ENCODE results near the gene GREB1L.

Gene GREB1L

GRCh38 chr18:21215490-21215889 lies 26.5 kb upstream of the GREB1L start:
- Histone ChIP-seq H3K27me3 (ENCODE audit: control insufficient read depth in 1 of 2, insufficient read depth in 2 of 2, low read length in 2 of 2) (no peaks in the 10 kb centered on the region), H3K27ac (ENCODE audit: low read length) (no peak overlapping the region)

GRCh38 chr18:21218862-21219261 lies 23.2 kb upstream of the GREB1L start:
- H3K27me3 ChIP-seq (ENCODE audit: control insufficient read depth in 1 of 2, insufficient read depth in 2 of 2, low read length in 2 of 2): no peaks in the 10 kb centered on the region
- H3K9me3 ChIP-seq (ENCODE audit: control insufficient read depth in 2 of 2, low read length in 2 of 2): no peaks in the 10 kb centered on the region
- H3K36me3 ChIP-seq (ENCODE audit: control insufficient read depth in 2 of 2, insufficient read depth in 2 of 2, low read length in 2 of 2): no peaks in the 10 kb centered on the region
- no peaks in the 10 kb centered on the region for H3K4me1 ChIP-seq (ENCODE audit: control insufficient read depth, insufficient read depth, low read length)
- H3K4me3 ChIP-seq (ENCODE audit: low read length in 2 of 2): no peak overlapping the region
- H3K27ac ChIP-seq (ENCODE audit: low read length): no peak overlapping the region
- H3K9ac ChIP-seq (ENCODE audit: low read length in 2 of 2): no peak overlapping the region

More at GRCh38 chr18:21215490-21215889, 26.5 kb upstream of the GREB1L start:
- H3K4me1 ChIP-seq (ENCODE audit: control insufficient read depth, insufficient read depth, low read length): no peaks in the 10 kb centered on the region
- H3K9me3 ChIP-seq (ENCODE audit: control insufficient read depth in 2 of 2, low read length in 2 of 2): no peaks in the 10 kb centered on the region
- H3K9ac ChIP-seq (ENCODE audit: low read length in 2 of 2): no peak overlapping the region
- no peaks in the 10 kb centered on the region for H3K36me3 ChIP-seq (ENCODE audit: control insufficient read depth in 2 of 2, insufficient read depth in 2 of 2, low read length in 2 of 2)
- H3K4me3 ChIP-seq (ENCODE audit: low read length in 2 of 2): no peak overlapping the region

GRCh38 chr18:21230436-21230835 lies 11.6 kb upstream of the GREB1L start:
- no peak overlapping the region for H3K4me3 ChIP-seq (ENCODE audit: low read length in 2 of 2)
- no peaks in the 10 kb centered on the region for H3K27me3 ChIP-seq (ENCODE audit: control insufficient read depth in 1 of 2, insufficient read depth in 2 of 2, low read length in 2 of 2)
- H3K4me1 ChIP-seq (ENCODE audit: control insufficient read depth, insufficient read depth, low read length): no peaks in the 10 kb centered on the region
- H3K9me3 ChIP-seq (ENCODE audit: control insufficient read depth in 2 of 2, low read length in 2 of 2): no peaks in the 10 kb centered on the region
- H3K36me3 ChIP-seq (ENCODE audit: control insufficient read depth in 2 of 2, insufficient read depth in 2 of 2, low read length in 2 of 2): no peaks in the 10 kb centered on the region
- H3K9ac ChIP-seq (ENCODE audit: low read length in 2 of 2): no peak overlapping the region
- H3K27ac ChIP-seq (ENCODE audit: low read length): no peak overlapping the region

GRCh38 chr18:21241301-21242048 lies 557 bp upstream of the GREB1L start:
- H3K27me3 ChIP-seq (ENCODE audit: control insufficient read depth in 1 of 2, insufficient read depth in 2 of 2, low read length in 2 of 2): peaks cover 5 to 7% of the 10 kb centered on the region in 2 donors
- H3K4me1 ChIP-seq (ENCODE audit: control insufficient read depth, insufficient read depth, low read length): peaks cover 15% of the 10 kb centered on the region
- H3K9ac ChIP-seq (ENCODE audit: low read length in 2 of 2): no peak overlapping the region
- H3K36me3 ChIP-seq (ENCODE audit: control insufficient read depth in 2 of 2, insufficient read depth in 2 of 2, low read length in 2 of 2): no peaks in the 10 kb centered on the region
- H3K9me3 ChIP-seq (ENCODE audit: control insufficient read depth in 2 of 2, low read length in 2 of 2): no peaks in the 10 kb centered on the region
- H3K4me3 ChIP-seq (ENCODE audit: low read length in 2 of 2): peak overlapping the region; percentile 25 to 64
- no peak overlapping the region for H3K27ac ChIP-seq (ENCODE audit: low read length)

GRCh38 chr18:21242780-21243401 lies 859 bp downstream of the GREB1L start:
- H3K4me3 ChIP-seq (ENCODE audit: low read length in 2 of 2): peak overlapping the region; percentile 54 to 78
- peaks cover 5 to 10% of the 10 kb centered on the region in 2 donors for H3K27me3 ChIP-seq (ENCODE audit: control insufficient read depth in 1 of 2, insufficient read depth in 2 of 2, low read length in 2 of 2)
- no peaks in the 10 kb centered on the region for H3K36me3 ChIP-seq (ENCODE audit: control insufficient read depth in 2 of 2, insufficient read depth in 2 of 2, low read length in 2 of 2)
- peak overlapping the region; percentile 21 to 51 for H3K9ac ChIP-seq (ENCODE audit: low read length in 2 of 2)
- H3K27ac ChIP-seq (ENCODE audit: low read length): no peak overlapping the region
- peaks cover 15% of the 10 kb centered on the region for H3K4me1 ChIP-seq (ENCODE audit: control insufficient read depth, insufficient read depth, low read length)
- H3K9me3 ChIP-seq (ENCODE audit: control insufficient read depth in 2 of 2, low read length in 2 of 2): no peaks in the 10 kb centered on the region

GRCh38 chr18:21254576-21254975 lies 12.5 kb downstream of the GREB1L start:
- no peaks in the 10 kb centered on the region for H3K9me3 ChIP-seq (ENCODE audit: control insufficient read depth in 2 of 2, low read length in 2 of 2)
- no peaks in the 10 kb centered on the region for H3K4me1 ChIP-seq (ENCODE audit: control insufficient read depth, insufficient read depth, low read length)
- no peaks in the 10 kb centered on the region for H3K27me3 ChIP-seq (ENCODE audit: control insufficient read depth in 1 of 2, insufficient read depth in 2 of 2, low read length in 2 of 2)
- H3K36me3 ChIP-seq (ENCODE audit: control insufficient read depth in 2 of 2, insufficient read depth in 2 of 2, low read length in 2 of 2): no peaks in the 10 kb centered on the region
- no peak overlapping the region for H3K9ac ChIP-seq (ENCODE audit: low read length in 2 of 2)
- H3K4me3 ChIP-seq (ENCODE audit: low read length in 2 of 2): no peak overlapping the region
- H3K27ac ChIP-seq (ENCODE audit: low read length): no peak overlapping the region

GRCh38 chr18:21255211-21255610 lies 13.2 kb downstream of the GREB1L start:
- no peaks in the 10 kb centered on the region for H3K36me3 ChIP-seq (ENCODE audit: control insufficient read depth in 2 of 2, insufficient read depth in 2 of 2, low read length in 2 of 2)
- H3K4me1 ChIP-seq (ENCODE audit: control insufficient read depth, insufficient read depth, low read length): no peaks in the 10 kb centered on the region
- H3K9me3 ChIP-seq (ENCODE audit: control insufficient read depth in 2 of 2, low read length in 2 of 2): no peaks in the 10 kb centered on the region
- H3K4me3 ChIP-seq (ENCODE audit: low read length in 2 of 2): no peak overlapping the region
- H3K27me3 ChIP-seq (ENCODE audit: control insufficient read depth in 1 of 2, insufficient read depth in 2 of 2, low read length in 2 of 2): no peaks in the 10 kb centered on the region
- H3K27ac ChIP-seq (ENCODE audit: low read length): no peak overlapping the region
- H3K9ac ChIP-seq (ENCODE audit: low read length in 2 of 2): no peak overlapping the region

GRCh38 chr18:21257386-21257785 lies 15.4 kb downstream of the GREB1L start:
- Histone ChIP-seq H3K27ac (ENCODE audit: low read length) (no peak overlapping the region), H3K36me3 (ENCODE audit: control insufficient read depth in 2 of 2, insufficient read depth in 2 of 2, low read length in 2 of 2) (no peaks in the 10 kb centered on the region), H3K9ac (ENCODE audit: low read length in 2 of 2) (no peak overlapping the region), H3K4me3 (ENCODE audit: low read length in 2 of 2) (no peak overlapping the region), H3K27me3 (ENCODE audit: control insufficient read depth in 1 of 2, insufficient read depth in 2 of 2, low read length in 2 of 2) (no peaks in the 10 kb centered on the region), H3K9me3 (ENCODE audit: control insufficient read depth in 2 of 2, low read length in 2 of 2) (no peaks in the 10 kb centered on the region), H3K4me1 (ENCODE audit: control insufficient read depth, insufficient read depth, low read length) (no peaks in the 10 kb centered on the region)

GRCh38 chr18:21260621-21261020 lies 18.6 kb downstream of the GREB1L start:
- Histone ChIP-seq H3K27ac (ENCODE audit: low read length) (no peak overlapping the region), H3K9me3 (ENCODE audit: control insufficient read depth in 2 of 2, low read length in 2 of 2) (no peaks in the 10 kb centered on the region), H3K27me3 (ENCODE audit: control insufficient read depth in 1 of 2, insufficient read depth in 2 of 2, low read length in 2 of 2) (no peaks in the 10 kb centered on the region), H3K36me3 (ENCODE audit: control insufficient read depth in 2 of 2, insufficient read depth in 2 of 2, low read length in 2 of 2) (no peaks in the 10 kb centered on the region), H3K4me1 (ENCODE audit: control insufficient read depth, insufficient read depth, low read length) (no peaks in the 10 kb centered on the region), H3K4me3 (ENCODE audit: low read length in 2 of 2) (no peak overlapping the region), H3K9ac (ENCODE audit: low read length in 2 of 2) (no peak overlapping the region)

GRCh38 chr18:21261352-21261751 lies 19.3 kb downstream of the GREB1L start:
- Histone ChIP-seq H3K4me1 (ENCODE audit: control insufficient read depth, insufficient read depth, low read length) (no peaks in the 10 kb centered on the region), H3K36me3 (ENCODE audit: control insufficient read depth in 2 of 2, insufficient read depth in 2 of 2, low read length in 2 of 2) (no peaks in the 10 kb centered on the region)

GRCh38 chr18:21262244-21262643 lies 20.2 kb downstream of the GREB1L start:
- no peaks in the 10 kb centered on the region for H3K36me3 ChIP-seq (ENCODE audit: control insufficient read depth in 2 of 2, insufficient read depth in 2 of 2, low read length in 2 of 2)
- no peaks in the 10 kb centered on the region for H3K9me3 ChIP-seq (ENCODE audit: control insufficient read depth in 2 of 2, low read length in 2 of 2)
- H3K9ac ChIP-seq (ENCODE audit: low read length in 2 of 2): no peak overlapping the region
- no peaks in the 10 kb centered on the region for H3K4me1 ChIP-seq (ENCODE audit: control insufficient read depth, insufficient read depth, low read length)
- H3K4me3 ChIP-seq (ENCODE audit: low read length in 2 of 2): no peak overlapping the region
- no peak overlapping the region for H3K27ac ChIP-seq (ENCODE audit: low read length)
- H3K27me3 ChIP-seq (ENCODE audit: control insufficient read depth in 1 of 2, insufficient read depth in 2 of 2, low read length in 2 of 2): no peaks in the 10 kb centered on the region

More at GRCh38 chr18:21261352-21261751, 19.3 kb downstream of the GREB1L start:
- no peaks in the 10 kb centered on the region for H3K27me3 ChIP-seq (ENCODE audit: control insufficient read depth in 1 of 2, insufficient read depth in 2 of 2, low read length in 2 of 2)
- no peaks in the 10 kb centered on the region for H3K9me3 ChIP-seq (ENCODE audit: control insufficient read depth in 2 of 2, low read length in 2 of 2)
- H3K27ac ChIP-seq (ENCODE audit: low read length): no peak overlapping the region
- H3K9ac ChIP-seq (ENCODE audit: low read length in 2 of 2): no peak overlapping the region
- H3K4me3 ChIP-seq (ENCODE audit: low read length in 2 of 2): no peak overlapping the region
